HG03039 (cell line): ENCODE data around the gene TMEM214.

Source experiments
- ATAC-seq: cut with Tn5 transposase; IDR thresholded peaks from one replicate; pipeline ENCODE4 v1.9.1; 2021; ENCODE audit warnings: mild to moderate bottlenecking, moderate library complexity; ENCODE audit not compliant: unreplicated experiment

The TMEM214 gene

DNA sequence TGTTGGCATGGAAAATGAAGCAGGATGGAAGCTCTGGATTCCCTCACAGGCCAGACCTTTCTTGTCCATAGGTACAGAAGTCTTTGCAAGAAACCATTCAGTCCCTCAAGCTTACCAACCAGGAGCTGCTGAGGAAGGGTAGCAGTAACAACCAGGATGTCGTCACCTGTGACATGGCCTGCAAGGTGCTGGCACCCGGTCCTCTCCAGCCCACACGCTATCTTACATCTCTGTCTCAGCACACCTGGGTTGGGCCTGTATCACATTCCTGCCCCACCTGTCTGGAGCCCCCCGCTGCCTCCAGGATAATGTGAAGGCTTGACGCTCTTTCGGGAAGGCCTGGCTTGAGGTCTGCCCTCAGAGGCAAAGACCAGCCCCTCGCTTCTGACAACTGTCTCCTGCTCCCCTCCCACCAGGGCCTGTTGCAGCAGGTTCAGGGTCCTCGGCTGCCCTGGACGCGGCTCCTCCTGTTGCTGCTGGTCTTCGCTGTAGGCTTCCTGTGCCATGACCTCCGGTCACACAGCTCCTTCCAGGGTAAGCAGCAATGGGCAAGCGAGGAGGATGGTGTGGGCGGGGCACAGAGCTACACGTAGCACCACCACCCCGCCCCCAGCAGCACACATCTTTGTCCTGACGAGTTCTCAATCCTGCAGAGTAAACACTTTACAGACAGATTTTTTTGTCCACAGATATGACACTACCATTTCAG, 6.0 kb downstream of the TMEM214 start:
- no peak for ATAC-seq

- ATAC-seq, result no peak
These were observed 6.7 kb downstream of the TMEM214 start for GRCh38 chr2:27039426-27039825.

DNA sequence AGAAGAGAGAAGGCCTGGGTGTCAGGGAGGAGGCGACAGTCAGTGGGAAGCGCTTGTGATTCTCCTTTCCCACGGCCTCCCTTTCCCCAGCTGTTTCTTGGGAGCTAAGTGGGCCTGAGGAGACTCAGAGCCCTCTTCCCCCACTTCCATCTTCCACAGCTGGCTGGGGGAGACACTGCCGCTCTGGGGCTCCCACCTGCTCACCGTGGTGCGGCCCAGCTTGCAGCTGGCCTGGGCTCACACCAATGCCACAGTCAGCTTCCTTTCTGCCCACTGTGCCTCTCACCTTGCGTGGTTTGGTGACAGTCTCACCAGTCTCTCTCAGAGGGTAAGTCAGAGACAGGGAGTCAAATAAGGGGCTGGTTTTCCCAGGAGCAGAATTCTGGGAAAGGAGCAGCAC, 7.1 kb downstream of the TMEM214 start:
- ATAC-seq, result no peak

- no peak for ATAC-seq
These were observed 7.5 kb downstream of the TMEM214 start for GRCh38 chr2:27040282-27040681.

- no peak for ATAC-seq
These were observed 9.0 kb downstream of the TMEM214 start for GRCh38 chr2:27041752-27042151.

DNA sequence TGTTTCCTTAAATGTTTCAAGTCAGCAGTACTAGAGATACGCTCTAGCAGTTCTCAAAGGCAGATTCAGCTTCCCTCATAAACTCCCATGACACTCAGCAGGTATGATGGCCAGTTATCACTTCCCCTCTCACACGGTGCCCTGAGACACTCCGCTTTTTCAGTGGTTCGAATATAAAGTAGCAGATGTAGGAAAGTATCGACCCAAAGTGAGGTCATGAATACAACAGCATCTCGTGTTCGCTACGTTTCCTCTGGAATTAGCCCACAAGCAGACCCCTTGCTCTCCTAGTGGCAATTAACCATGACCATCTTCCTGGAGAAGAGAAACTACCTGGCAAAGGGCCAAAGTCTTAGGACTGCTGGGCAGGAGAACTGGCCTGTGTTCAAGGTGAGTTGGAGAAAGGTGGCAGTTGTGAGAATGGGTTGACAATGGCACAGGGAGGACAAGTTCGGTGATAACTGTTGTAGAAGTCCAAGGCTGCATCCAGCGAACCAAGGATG, 9.4 kb downstream of the TMEM214 start:
- no peak for ATAC-seq

DNA sequence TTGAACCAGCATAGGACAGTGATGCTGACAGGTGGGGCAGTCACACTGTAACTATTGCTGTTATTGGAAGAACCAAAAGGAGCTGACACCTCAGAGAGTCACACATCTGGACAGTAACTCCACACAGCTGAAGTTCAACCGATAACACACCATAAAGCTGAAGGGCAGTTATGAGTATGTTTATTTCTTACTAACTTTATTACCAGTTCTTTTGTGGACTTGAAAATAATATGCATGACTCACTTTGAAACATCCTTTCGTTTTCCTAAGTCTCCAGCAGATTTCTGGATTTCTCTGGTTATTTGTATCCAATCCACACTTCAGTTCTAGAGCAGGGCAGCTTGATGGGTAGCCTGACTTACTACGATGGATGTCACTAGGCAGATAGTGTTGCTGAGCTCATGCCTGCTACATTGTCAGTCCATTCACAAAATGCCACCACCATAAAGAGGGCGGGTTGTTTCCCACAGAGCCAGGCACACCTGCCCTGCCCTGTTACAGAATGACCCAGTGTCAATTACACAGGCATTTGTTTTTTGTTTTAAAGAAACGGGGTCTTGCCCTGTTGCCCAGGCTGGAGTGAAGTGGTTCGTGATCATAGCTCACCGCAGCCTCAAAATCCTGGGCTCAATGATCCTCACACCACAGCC, 10.3 kb downstream of the TMEM214 start:
- ATAC-seq, result no peak

DNA sequence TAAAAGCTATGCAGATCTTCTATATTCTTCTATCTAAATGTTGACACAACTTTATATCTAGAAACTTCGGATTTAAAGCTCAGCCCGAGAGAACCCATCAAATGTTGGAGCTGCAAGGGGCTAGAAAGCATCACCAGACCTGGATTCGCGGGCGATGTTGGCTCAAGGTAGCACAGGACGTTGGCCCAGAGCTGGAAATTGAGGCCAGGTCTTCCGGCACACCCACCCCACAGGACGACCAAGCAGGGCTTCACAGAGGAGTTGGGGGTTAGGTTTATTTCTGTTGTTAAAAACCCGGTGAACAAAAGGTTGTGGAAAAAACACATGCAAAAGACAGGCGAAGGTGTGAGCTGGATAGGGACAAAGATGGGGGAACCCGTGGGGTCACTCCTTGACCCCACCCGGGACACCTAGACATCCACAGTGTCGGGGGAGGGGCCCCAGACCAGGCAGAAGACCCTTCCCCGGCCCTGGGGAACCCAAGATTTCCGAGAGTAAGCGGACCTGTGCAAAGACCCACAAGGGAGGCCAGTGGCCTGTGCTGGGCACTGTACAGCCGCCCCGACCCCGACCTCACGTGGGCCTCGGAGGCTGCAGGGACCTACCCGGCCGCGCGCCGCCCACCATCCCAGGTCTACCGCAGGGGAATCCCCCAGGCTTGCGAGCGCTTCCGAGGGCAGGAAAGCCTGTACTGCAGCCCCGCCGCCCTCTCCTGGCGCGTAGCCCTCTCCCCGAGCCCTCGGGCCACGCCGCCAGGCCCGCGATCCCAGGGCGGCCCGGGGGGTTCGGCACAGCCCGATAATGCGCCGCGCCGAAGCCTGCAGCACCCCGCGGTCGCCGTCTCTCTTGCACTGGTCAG, 16.9 kb downstream of the TMEM214 start:
- peak; percentile 14 for ATAC-seq

DNA sequence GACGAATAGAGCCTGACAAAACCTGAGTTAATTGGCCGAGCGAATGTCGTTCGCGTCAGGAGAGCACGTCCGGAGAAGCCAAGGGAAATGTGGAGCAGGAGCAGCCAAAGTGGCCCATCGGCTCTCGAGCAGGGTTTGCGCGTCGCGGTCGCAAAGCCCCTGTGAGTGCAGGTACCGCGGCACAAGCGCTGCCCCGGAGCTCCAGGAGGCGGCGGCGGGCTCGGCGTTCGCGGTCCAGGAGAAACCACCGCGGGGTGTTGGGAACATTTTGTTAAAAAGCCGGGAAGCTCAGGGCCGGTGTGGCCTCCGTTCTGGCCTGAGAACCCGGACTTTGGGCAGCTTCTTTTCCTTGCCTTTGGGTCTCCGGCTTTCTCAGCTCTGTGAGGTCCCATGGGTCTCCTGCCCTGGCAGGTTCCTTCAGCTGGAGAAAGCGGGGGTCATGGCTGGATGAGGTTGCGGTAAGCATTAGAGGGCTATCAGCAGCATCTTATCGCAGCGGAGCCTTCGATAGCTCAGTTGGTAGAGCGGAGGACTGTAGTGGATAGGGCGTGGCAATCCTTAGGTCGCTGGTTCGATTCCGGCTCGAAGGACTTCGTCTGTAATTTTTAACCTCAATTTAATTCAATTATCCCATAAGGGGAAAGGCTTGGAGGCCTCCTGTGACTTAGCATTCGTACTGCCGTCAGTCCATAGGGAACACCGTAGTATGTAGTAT, 17.7 kb downstream of the TMEM214 start:
- peak; percentile 40 for ATAC-seq

DNA sequence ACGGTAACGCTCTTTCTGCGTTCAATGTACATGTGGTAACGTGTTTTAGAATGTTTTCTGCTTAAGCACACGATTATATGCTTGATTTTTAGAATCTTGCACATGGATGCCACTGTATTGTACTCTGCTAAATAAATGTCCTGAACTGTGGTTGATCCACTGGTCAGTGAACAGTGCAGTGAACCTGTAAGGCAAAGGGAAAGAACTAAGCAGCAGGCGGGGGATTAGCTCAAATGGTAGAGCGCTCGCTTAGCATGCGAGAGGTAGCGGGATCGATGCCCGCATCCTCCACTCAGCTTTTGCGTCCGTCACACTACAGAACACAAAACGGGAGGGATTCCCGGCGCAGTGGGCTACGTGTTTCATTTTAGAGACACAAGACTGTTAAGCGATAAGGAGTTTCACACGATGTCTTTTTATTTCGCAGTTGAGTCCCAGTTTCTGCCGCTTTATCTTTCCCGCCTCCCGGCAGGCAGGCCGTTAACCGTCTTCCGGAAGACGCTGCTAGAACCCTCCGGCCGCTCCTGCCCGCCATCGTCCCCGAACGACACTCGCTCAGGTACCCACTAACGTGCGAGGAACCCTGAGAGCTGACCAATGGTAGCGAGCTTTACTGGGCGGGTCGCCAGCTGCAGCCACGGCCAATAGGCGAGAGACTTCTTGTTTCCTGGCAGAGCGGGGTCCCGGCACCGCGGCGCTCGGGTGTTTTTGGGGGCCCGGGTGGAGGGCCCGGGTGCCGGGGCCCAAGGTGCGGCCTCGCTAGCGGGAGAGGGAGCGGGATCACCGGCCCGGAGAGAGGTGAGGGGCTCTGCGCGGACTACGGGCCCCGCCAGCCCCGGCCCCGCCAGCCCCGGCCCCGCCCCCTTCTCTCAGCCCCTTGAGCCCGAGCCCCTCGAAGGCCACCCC, 18.5 kb downstream of the TMEM214 start, which contains the start of gene AGBL5:
Gene AGBL5, plus strand, starts transcription at position 673 of the 906 bp plus-strand sequence. CDS start 1,291 bp downstream, outside the sequence.
- peak; percentile 59 for ATAC-seq

- peak; percentile 1 for ATAC-seq
These were observed 19.3 kb downstream of the TMEM214 start for GRCh38 chr2:27051902-27052645.

DNA sequence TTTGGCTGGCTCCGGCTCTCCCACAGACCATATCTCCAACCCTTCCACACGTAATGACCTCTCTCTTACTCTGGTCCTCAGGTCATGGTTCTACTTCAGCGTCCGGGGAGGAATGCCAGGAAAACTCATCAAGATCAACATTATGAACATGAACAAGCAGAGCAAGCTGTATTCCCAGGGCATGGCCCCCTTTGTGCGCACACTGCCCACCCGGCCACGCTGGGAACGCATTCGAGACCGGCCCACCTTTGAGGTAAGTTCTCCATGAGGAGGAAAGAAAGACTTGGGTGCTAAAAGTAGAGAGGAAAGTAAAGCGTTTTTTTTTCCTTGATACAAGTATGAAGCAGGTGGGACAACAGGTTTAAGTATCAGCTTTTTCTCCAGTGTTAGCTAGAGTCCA, 20.6 kb downstream of the TMEM214 start:
- ATAC-seq, result no peak

- ATAC-seq, result no peak
These were observed 21.0 kb downstream of the TMEM214 start for GRCh38 chr2:27053776-27054175.

DNA sequence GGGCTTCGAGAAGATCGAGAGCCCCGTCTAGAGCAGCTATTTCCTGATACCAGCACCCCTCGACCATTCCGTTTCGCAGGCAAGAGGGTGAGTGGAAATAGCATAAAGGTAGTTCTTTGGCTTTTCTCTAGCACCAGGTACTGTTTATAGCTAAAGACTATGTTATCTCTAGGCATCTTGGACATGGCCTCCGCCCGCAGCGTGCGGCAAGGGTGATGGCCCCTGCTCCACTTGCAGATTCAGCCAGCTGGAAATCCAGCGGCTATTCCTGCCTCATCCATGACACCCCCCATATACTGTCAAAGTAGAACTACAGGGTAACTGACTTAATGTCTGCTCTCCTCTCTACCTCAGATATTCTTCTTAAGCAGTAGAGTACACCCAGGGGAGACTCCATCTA, 22.0 kb downstream of the TMEM214 start:
- ATAC-seq, result no peak

- ATAC-seq, result no peak
These were observed 24.4 kb downstream of the TMEM214 start for GRCh38 chr2:27057184-27057583.

- no peak for ATAC-seq
These were observed 25.4 kb downstream of the TMEM214 start for GRCh38 chr2:27058210-27058609.

DNA sequence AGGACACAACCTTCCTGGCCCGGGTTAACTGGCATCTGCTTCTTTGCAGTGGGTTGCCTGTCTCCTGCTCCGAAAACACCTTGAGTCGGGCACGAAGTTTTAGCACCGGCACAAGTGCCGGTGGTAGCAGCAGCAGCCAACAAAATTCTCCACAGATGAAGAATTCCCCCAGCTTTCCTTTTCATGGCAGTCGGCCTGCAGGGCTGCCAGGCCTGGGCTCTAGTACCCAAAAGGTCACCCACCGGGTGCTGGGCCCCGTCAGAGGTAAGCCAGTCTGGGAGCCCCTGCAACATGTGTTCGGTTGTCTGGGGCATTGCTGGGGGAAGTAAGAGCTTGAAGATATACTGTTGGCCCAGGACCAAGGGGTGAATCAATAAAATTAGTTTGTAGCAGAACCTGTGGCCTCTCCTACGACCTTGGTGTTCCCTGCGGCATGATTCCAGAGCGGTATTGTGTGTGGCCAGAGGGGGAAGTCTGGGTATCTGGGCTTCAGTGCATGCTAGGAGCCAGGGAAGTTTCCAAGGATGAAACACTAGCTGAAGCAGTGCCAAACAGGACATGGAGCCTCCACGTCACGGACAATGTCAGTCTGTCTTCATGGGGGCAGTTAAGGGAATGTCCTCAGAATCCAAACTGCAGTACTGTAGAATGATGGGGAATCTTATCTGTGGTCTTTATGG, 26.5 kb downstream of the TMEM214 start:
- ATAC-seq, result no peak

DNA sequence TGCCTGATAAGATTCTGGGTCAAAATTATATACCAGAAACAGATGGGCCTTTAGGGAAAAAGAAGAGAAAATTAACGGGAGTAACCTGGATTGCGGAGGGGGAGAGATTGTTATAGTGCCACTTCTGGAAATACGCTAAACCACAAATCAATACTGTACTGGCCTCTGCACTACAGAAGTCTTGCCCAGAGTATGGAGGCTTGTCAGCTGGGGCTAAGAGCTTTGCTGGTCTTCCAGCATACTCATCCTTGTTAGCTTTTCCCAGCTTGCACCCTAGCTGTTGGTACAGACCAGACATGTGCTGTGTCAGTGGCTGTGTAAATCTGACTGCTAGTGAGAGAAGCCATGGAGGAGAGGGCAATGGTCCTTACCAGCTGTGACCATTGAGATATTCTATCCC, 27.6 kb downstream of the TMEM214 start:
- no peak for ATAC-seq
